Psoas muscle (tissue), 8 donors: Measurements from ENCODE around the gene CYSLTR2. TPM values are rescaled to one million over a fixed set of nuclear protein-coding genes. Genes with fewer than 3 reads are reported as not detected.

Experiments used
- ATAC-seq, 4 donors: fragments of 200-7000 bp; cut with Tn5 transposase; one replicate each; pipeline ENCODE4 v1.9.1; 2020; ENCODE audit warnings: moderate library complexity in 3 of 4, mild to moderate bottlenecking in 2 of 4
- DNase-seq, 2 donors: peaks; one replicate each; pipeline ENCODE4 v3.0.0-alpha.2; 2020
- H3K27ac ChIP-seq: fragments of 200-600 bp; one replicate; pipeline ENCODE4 v1.8.0; 2022
- H3K27me3 ChIP-seq, 3 donors: fragments of 200-600 bp in 1 of 3; one replicate each; pipeline versions ENCODE4 v1.6.1 to v1.8.0; 2013 to 2022; ENCODE audit warnings: low read length in 2 of 3, mild to moderate bottlenecking in 2 of 3, moderate library complexity in 1 of 3; ENCODE audit not compliant: insufficient read depth in 3 of 3
- H3K36me3 ChIP-seq, 2 donors: fragments of 200-600 bp in 1 of 2; one replicate each; pipeline versions ENCODE4 v1.6.1 to v1.8.0; 2013 to 2022; ENCODE audit warnings: low read depth in 1 of 2, mild to moderate bottlenecking in 1 of 2, moderate library complexity in 1 of 2; ENCODE audit not compliant: insufficient read depth in 1 of 2
- H3K4me1 ChIP-seq: fragments of 200-600 bp; one replicate; pipeline ENCODE4 v1.8.0; 2022
- H3K4me3 ChIP-seq: fragments of 200-600 bp; one replicate; pipeline ENCODE4 v1.8.0; 2022; ENCODE audit warnings: mild to moderate bottlenecking
- H3K9me3 ChIP-seq: fragments of 200-600 bp; one replicate; pipeline ENCODE4 v1.8.0; 2022
- CTCF ChIP-seq: fragments of 200-600 bp; IDR thresholded peaks from one replicate; pipeline ENCODE4 v1.8.0; 2022; ENCODE audit warnings: antibody characterized with exemption
- WGBS, 3 donors: extraction: QIAGEN DNeasy Blood & Tissue Kit; methylation state at CpG; one replicate each; pipeline versions ENCODE4 v1.1.6 to v1.1.7; 2013; 5-methylcytosine and 5-hydroxymethylcytosine counted together
- intact Hi-C, 2 donors: fragments of 100-400 bp; cut with DNase I; formaldehyde crosslinking; loops; one replicate each; pipeline versions ENCODE4 v1.11.0 to v1.14.2; 2022
- polyA plus RNA-seq, 3 donors: library from polyadenylated mRNA; stranded (reverse); fragments of 200-250 nt; gene quantifications; one replicate each; pipeline ENCODE4 v1.2.3, GENCODE V29; 2013
- total RNA-seq, 4 donors: library from RNA; stranded (reverse); fragmentation: NEBNext Ultra II Directional in 2 of 4; extraction: Animal tissue kit (Norgen Biotek cat#: 25700) in 2 of 4; gene quantifications; one replicate each; pipeline versions ENCODE4 v1.2.1 to v1.2.4, GENCODE V29; 2021 to 2023
- donor health status: healthy with polysubstance abuse.
- donor health status: DM: no; HTN: no; CAD: no; lungs with moderate emphysema.
- donor health status: Bipolar disorder and iron deficiency.
- donor health status: healthy.
- donor health status: DM: yes; HTN: yes; CAD: no.
- donor health status: DM: no; HTN: no; CAD: no.
- donor health status: DM: no; HTN: no; CAD: no.
- donor health status: DM: yes; HTN: yes; CAD: no.

Gene CYSLTR2
- total and polyA plus RNA-seq, 7 donors, result 0.01 to 0.49 (median 0.04) TPM; not detected in 1

- Histone ChIP-seq H3K4me3 (no peak overlapping the region), H3K36me3 (no peaks in the 10 kb centered on the region), H3K4me1 (no peaks in the 10 kb centered on the region), H3K27ac (no peak overlapping the region), H3K9me3 (no peaks in the 10 kb centered on the region), H3K27me3 (no peaks in the 10 kb centered on the region)
- intact Hi-C loops, result no loop called here
- no peak for ATAC-seq
- no peak for TF ChIP-seq CTCF
- 84 to 94% (median 92%) methylated on average over 4 of the region's 4 CpGs for WGBS, 3 donors
- DNase-seq, result no peak
Measured at GRCh38 chr13:48629277-48629676, 24.5 kb upstream of the CYSLTR2 start.

- Histone ChIP-seq H3K36me3 (no peaks in the 10 kb centered on the region), H3K4me3 (no peak overlapping the region), H3K4me1 (no peaks in the 10 kb centered on the region), H3K27me3 (no peaks in the 10 kb centered on the region), H3K9me3 (peaks cover 9% of the 10 kb centered on the region), H3K27ac (no peak overlapping the region)
- DNase-seq (no peak), ATAC-seq (no peak)
- intact Hi-C loops, result no loop called here
- 87 to 91% (median 90%) methylated on average over 1 of the region's 1 CpG for WGBS, 3 donors
- TF ChIP-seq CTCF, result no peak
Measured at GRCh38 chr13:48630291-48630690, 23.4 kb upstream of the CYSLTR2 start.

GRCh38 chr13:48630773-48631172, 23.0 kb upstream of the CYSLTR2 start:
- H3K36me3 ChIP-seq, result no peaks in the 10 kb centered on the region
- no peaks in the 10 kb centered on the region for H3K27me3 ChIP-seq
- H3K4me1 ChIP-seq, result no peaks in the 10 kb centered on the region
- H3K4me3 ChIP-seq, result no peak overlapping the region
- WGBS, 3 donors, result 66 to 67% (median 67%) methylated on average over 4 of the region's 4 CpGs
- intact Hi-C loops, result no loop called here
- H3K27ac ChIP-seq, result no peak overlapping the region
- ATAC-seq, result no peak
- no peak for DNase-seq
- H3K9me3 ChIP-seq, result peaks cover 12% of the 10 kb centered on the region
- TF ChIP-seq CTCF, result no peak

GRCh38 chr13:48631441-48631840, 22.3 kb upstream of the CYSLTR2 start:
- Histone ChIP-seq H3K9me3 (peaks cover 18% of the 10 kb centered on the region), H3K4me3 (no peak overlapping the region), H3K36me3 (no peaks in the 10 kb centered on the region), H3K27ac (no peak overlapping the region), H3K27me3 (no peaks in the 10 kb centered on the region), H3K4me1 (no peaks in the 10 kb centered on the region)
- DNase-seq (no peak), ATAC-seq (no peak)
- WGBS, 3 donors, result 48 to 57% (median 49%) methylated on average over 1 of the region's 1 CpG
- intact Hi-C loops, result no loop called here
- no peak for TF ChIP-seq CTCF

- Histone ChIP-seq H3K36me3 (no peaks in the 10 kb centered on the region), H3K27ac (no peak overlapping the region), H3K27me3 (no peaks in the 10 kb centered on the region), H3K4me3 (no peak overlapping the region), H3K4me1 (no peaks in the 10 kb centered on the region), H3K9me3 (peaks cover 18% of the 10 kb centered on the region)
- TF ChIP-seq CTCF, result no peak
- intact Hi-C loops, result no loop called here
- WGBS, 3 donors, result 85 to 90% (median 88%) methylated on average over 3 of the region's 3 CpGs
- DNase-seq (no peak), ATAC-seq (no peak)
Measured at GRCh38 chr13:48633700-48634099, 20.0 kb upstream of the CYSLTR2 start.
